Epidermal melanocyte (primary cell): ENCODE data around the gene CNNM2.

Experiments used
- DNase-seq: peaks from one replicate; pipeline ENCODE4 v3.0.0; 2011; ENCODE audit warnings: low spot score; ENCODE audit not compliant: insufficient read length

Gene CNNM2

DNA sequence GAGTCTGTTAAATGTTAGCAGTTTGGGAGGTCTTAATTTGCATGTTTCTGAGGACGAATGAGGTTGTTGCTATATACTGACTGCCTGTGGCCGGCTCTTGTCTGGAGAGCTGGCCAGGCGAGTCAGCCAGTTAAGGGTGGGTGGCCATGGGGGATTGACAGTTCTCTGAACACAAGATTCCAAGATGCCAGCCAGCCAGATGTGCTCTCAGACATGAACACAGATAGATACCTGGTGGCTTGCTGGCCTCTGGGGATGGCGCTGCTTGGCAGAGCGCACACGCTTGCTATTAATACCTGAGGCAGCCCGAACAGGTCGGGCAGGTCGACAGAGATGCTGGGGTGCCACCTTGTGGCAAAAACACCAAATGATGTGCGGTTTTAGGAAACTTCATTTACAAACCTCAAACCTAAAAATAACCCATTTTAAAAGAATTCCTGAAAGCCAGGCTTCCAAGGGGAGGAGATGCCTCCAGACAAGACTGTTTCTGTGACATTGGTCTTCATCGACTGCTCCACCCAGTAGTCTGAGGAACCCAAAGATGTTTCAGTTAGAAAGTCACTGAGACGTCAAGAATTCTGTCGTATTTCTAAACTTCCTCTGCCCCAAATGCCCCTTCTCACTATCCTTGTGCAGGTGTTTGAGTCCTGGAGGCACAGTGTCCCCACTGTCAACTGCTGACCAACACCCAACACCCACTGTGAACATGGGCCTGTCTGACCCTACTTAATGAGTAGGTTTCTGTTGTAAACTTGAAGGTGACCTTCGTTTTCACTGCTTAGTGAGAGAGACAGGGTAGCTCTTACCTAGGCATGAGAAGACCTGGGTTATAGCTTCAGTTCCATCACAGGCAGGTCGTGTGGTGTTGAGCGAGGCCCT, 151.6 kb downstream of the CNNM2 start:
- DNase-seq: no peak

DNA sequence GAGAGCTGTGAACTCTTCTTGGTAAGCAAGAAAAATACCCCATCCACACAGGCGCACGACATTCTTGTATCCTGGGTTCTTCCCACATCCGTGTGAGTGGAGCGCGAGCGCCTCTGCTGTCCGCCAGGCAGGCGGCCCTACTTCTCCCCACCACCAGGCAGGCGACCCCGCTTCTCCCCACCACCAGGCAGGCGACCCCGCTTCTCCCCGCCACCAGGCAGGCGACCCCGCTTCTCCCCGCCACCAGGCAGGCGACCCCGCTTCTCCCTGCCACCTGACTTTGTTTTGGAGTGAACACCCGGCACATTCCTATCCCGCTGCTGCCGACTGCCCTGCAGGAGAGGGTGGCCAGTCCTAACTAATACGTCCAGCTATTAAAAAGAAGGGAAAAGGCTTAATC, 154.2 kb downstream of the CNNM2 start:
- no peak for DNase-seq

DNA sequence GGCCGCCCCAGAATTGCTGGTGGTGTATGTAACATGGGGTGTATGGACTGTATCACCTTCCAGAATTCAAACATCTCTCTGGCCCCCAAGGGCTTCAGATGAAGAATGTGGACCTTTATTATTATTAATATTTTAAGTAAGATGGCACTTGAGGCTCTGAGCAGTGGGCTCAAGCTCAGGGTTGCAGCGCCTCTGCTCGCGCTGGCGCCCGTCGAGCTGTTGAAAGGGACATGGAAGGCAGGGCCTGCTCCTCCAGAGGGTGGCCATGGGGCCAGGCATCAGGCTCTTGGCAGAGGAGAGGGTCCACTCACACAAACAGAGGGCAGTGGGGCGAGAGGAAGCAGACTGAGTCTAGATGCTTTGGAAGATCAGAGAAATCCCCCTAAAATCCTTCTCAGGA, 154.8 kb downstream of the CNNM2 start:
- no peak for DNase-seq

DNA sequence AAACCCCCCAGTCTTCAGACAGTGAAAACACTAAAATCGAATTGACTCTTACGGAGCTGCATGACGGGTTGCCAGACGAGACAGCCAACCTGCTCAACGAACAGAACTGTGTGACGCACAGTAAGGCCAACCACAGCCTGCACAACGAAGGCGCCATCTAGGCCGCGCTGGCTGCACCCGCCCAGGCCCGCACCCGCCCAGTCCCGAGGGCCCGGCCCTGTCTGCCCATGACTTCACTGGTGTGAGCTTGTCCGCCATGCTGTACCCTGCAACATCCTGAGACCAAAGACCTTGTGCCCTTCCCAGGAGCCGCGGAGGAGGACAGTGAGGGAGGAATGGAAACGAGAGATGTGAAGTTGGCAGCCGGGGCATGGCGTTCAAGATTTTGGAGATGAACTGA, 158.9 kb downstream of the CNNM2 start:
- DNase-seq: no peak

DNA sequence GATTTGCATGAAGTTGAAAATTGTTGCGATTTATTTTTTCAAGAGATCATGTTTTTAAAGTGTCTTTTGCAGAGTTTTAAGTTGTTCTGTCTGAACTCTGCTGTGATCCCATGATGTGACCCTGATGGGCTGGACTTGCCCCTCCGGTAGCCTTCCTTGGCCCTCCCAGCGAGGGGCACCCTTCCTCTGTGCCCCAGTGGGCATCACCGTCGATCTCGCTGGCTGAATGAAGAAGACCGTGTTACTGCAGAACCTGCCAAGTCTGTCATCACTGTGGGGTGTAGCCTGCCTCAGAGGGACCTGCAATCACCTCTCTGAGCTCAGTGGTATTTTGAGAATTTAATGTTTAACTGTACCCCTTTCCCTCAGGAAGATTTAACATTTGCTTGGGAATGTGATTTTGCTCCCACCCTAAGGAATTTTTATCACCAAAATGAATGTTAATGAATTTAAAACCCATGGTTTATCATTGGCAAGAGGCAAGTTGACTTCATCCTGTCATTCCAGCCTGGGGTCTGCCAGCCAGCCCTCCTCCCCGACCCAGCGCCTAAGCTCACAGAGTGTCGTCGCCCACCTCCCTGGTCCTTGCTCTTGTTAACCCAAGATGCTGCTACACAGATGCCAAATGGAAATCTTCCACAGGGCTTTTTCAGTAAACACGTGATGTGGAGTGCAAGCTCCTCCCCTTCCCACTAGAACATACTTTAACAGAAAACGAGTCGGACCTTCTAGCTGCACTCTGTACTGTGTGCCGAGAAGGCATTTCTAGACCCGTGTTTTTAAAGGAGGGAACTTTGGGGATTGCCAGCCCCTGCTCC, 159.6 kb downstream of the CNNM2 start:
- DNase-seq: no peak

DNA sequence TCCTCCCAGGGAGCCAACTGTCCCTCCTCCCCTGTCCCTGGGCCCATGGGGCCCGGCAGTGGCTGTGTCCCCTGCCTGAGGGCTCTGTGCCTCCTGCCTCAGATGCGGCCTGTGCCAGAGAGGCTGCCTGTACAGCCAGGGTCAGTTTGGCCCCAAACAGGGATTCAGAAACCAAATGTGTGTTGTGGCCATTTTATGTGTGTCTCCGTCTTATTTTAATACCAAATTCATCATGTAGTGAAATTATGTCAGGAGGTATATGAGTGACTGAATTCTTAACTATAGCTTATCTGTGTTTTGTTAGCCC, 160.2 kb downstream of the CNNM2 start:
- no peak for DNase-seq

DNA sequence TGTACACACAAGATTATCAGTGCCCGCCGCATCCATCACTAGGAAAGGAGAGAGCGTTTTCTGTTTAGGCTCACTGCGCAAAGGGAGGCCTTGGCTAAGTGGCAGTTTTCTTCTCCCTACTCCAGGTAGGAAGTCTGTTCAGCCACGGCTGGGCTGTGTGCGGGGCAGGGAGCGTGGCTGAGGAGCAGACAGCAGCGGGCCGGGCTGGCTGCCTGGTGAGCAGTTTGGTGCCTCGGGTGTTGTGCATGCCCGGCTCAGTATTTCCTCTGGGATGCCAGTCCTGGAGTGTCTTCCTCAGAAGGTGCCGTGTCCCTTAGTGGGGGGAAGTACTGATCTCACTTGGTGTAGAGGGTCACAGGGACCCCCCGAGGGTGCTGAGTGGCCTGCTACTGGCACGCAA, 160.6 kb downstream of the CNNM2 start:
- DNase-seq: no peak

DNA sequence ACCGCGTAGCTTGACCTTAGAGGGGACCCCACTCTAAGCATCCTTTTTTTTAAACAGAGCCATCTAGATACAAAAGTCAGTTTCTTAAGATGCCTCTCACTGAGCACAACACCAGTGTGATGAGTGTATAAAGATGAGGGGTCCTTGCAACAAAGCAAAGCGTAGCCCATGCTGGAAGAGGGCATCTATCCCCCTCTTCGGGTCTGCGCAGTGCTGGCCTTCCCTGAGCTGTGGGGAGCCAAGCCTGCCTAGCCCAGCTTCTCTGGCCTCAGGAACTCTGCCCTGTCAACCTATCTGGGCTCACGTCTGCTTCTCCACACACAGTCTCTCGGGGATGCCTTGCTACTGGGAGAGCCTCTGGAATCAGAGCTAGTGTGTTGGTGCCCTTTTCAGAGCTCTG, 161.0 kb downstream of the CNNM2 start:
- DNase-seq: no peak

DNA sequence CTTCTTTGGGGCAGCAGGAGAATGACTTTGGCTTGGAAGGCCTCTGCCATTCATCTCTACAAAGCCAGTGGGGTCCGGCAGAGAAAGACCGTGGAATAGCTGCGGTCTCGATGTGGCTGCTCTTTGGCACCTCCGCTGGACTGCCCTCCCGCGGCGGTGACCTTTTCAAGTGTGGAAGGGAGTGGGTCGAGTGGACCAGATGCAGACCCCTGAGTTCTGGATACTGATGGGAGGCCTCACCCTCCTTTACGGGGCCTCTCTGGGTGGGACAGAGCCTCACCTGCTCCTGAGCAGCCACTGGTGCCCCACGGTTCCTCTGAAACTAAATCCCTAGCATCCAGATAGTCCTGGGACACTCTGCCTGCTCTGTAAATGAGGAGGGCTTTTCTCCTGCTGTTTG, 161.9 kb downstream of the CNNM2 start:
- DNase-seq: no peak

DNA sequence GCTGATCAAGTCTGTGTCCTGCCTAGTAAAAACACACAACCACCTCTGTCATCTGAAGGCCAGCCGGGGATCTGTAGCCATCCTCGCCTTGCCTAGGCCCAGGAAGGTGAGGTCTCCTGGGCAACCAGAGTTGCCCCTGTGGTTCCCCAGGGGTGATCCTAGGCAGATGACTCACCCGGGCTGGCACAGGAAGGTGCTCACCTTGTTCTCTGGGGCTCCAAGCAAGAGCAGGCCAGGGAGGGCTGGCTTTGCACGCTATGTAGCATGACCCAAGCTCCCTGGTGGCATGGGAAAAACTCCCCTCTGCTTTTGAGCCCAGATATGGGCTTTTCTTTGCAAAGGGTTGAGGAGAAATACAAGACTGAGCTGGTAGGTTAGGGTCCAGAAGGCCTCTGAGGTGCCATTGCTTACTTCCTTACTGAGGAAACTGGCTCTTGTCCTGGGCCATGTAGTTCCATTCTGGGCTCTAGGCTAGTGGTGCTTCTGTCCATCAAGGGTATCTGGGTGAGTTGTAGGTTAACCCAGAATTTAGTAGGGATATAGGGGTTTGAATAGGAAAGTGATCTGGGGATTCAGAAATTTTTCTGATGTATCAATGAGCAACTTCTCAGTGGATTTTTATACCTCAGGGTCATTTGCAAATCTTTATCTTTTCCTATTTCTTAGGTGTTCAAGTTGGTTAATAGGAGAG, 162.9 kb downstream of the CNNM2 start:
- no peak for DNase-seq

DNA sequence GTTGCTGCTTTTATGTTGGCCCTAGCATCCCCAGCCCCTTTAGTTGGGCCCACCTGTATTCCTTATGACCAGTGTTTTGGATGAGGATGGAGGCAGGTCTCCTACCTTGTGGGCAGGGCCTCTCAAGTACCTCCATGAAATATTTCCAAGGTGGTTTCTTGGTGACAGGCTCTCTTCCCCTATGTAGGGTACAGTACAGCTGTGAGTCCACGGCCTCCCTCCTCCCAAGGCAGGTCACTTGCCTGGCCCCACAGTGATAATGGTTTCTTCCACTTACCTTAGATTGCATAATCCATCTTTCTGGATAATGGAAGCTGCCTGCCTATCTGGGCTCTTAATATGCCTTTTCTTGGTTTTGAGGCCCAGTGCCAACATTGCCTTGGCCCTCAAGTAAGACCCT, 164.6 kb downstream of the CNNM2 start:
- no peak for DNase-seq

DNA sequence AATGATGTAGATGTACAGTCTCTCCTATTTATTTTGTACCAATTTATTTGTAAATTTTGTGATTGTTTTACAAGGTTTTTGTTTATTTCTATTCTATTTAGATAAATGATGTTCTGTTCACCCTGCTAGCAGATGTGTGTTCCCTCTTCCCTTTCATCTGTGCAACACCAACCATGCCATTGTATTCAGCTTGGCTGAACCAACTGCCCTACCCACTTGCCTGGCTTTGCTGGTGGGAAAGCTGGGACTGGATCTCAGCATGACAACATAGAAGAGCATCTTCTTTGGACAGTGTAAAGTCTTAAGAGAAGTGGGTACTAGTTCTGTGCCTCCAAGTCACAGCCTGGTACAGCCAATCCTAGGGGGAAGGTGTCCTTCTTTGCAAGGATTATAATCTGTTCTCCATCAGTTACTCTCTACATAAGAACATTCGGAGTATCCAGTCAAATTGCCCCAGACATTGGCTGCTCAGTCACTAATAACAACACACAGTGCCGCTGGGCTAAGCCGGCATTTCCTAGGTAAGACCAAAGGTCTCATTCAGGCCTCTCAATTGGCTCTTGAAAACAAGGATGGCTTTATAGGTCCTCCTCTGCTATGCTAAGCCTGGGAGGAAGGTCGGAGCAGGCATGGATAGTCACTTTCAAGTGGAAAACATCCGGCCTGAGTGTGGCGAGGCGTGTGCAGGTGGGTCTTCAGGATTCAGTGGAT, 165.3 kb downstream of the CNNM2 start:
- DNase-seq: no peak

DNA sequence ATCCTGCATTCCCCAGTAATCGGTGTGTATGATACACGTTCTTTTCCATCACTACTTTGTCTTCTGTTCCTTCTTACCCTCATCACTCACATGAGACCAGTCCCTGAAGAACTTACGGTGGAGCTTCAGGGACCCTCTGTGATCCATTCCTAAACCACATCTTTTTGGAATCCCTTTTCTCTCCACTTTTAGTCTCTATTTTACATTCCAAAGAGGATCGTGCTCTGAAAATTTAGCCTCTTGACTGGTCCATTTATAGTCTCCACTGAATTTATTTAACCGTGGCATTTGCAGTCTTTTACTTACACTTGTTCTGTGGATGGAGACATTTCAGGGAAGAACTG, 165.9 kb downstream of the CNNM2 start:
- no peak for DNase-seq

DNA sequence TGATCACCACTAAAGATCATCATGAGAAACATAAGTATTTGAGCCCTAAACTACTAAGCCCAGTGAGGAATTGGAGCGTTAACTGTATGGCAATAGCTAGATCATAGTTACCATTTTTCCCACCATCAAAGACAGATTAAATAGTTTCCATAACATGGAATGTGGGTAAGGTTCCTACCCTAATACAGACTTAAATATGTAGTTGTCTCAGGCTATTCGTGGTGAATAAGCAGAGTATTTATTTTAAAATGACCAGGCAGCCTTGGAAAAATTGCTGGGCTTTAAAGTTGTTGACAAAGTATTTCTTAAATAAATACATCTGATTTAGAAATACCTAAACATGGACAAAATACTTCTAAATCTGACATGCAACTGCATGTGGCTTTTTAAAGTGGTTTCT, 168.2 kb downstream of the CNNM2 start:
- no peak for DNase-seq

DNA sequence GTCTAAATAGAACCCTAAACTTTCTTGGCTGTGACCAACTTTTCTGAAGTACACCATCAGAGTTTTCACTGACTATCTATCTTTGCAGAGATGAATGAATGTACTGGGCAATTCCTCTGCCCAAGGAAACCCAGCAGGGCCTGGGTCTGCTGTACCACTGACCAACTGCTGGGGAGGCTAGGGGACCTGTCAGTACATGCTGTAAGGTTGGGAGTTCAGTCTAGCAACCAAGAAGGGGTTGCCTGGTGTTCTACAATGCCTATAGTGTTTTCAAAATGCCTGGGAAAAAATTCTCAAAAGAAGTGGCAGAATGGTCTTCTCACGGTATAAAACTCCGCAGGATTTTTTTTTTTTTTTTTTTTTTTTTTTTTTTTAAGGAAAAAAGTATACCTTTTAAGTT, 168.7 kb downstream of the CNNM2 start:
- DNase-seq: no peak

DNA sequence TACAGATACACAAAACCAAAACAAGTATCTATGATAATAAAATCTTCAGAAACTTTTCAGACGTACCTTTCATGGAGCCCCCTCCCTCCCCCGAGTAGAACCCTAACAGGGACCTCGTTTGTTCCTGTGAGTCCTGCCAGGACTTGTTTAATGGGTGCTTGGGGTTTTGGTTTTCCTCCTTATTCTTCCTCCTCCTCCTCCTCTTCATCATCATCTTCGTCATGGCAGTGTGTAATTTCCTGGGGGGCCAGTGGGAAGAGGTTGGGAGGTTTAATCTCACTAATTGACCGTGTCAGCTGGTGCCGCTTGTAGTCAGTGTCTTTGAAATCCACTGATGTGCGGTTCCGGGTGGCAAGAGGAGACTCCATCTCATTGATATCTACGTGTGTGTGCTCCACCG, 171.4 kb downstream of the CNNM2 start:
- no peak for DNase-seq

DNA sequence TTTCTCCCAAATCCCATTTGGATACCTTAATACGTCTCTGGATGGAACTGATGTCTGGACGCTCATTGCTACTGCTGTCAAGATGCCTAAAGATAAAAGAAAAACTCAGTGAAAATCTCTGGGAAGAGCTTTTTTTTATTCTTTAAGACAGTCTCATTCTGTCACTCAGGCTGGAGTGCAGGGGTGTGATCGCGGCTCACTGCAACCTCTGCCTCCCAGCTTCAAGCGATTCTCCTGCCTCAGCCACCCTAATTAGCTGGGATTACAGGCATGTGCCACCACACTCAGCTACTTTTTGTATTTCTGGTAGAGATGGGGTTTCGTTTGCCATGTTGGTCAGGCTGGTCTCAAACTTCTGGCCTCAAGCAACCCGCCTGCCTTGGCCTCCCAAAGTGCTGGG, 172.8 kb downstream of the CNNM2 start:
- no peak for DNase-seq

DNA sequence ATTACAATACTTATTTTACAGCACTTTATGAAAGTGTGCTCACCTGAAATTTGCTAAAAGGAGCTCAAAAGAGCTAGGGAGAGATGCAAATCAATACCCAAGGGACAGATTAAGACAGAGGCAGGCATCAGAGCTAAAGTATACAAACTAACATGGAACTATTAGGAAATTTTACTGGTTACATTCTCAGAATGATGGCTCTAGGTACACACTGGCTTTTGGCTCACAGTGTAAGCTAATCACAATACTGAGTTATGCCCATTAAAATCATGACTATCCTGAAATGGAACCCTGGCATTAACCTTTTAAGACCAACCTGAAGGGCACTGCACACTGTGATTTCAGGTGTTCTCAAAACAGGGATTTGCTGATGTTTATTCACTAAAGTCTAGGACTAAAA, 176.9 kb downstream of the CNNM2 start:
- DNase-seq: no peak

DNA sequence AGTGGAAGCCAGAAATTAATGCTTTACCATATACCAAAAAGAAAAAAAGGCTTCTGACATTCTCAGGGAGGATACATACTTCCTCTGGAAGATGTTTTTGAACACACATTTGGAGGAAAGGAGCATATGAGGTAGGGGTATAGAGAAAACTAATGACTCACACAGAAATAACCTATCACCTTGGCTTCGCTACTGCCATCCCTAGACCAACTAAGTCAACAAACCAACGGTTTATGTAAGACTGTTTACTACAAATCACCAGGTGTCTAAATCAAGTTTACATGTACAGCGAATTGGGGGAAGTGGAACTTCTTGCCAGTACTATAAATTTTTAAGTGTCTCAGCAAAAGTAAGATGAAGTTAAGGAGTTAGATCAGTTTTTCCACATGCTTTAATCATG, 178.0 kb downstream of the CNNM2 start:
- DNase-seq: no peak

DNA sequence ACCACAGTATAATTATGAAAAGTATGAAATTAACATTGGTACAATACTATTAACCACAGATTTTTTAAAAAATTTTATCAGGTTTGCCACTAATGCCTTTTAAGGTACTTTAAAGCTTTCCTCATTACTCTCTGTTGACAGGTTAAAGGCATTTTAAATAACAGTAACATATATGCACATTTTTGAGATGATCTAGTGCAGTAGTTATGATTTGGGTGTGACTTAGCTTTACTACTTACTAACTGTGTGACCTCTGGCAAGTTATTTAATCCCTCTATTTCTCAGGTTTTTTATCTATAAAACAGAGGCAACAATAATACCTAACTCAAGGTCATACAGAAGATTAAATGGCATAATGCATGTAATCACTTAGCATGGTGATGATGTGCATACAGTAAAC, 180.1 kb downstream of the CNNM2 start:
- DNase-seq: no peak

DNA sequence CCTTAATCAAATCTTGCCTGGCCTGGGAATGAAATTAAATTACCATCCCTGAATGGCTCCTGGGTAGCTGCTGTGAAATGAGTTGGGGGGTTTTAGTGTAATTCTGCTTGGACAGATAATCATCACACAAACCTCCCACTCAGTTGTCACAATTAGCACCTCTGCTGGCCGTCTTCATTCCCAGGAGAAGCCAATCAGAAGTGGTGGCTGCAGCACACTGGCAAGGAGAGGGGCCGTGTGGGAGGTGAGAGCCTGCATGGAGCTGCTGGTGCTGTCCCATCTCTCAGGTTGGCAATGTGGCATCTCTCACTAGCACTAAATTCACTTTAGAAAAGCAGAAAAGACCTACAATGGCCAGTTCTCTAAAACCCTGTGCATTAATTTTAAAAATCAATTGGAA, 182.5 kb downstream of the CNNM2 start:
- DNase-seq: no peak

DNA sequence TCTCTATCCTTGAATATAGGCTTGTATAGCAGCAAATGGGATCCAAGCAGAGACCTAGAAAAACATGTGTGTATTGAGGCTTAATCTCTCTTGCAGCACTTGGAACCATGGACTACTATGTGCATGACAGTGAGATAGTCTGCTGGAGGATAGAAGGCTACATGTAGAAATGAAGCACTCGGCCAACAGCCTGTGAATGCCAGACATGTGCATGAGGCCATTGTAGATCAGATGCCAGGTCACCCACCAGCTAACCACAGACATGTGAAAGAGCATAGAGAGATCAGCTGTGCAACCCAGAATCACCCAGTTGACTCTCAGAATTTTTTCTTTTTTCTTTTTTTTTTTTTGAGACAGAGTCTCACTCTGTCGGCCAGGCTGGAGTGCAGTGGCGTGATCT, 184.1 kb downstream of the CNNM2 start:
- DNase-seq: no peak
